ENCODE measurements around the gene SNURF.
"Not testable (repeated sequence)": the region's sequence is repeated elsewhere in the genome, so short reads cannot be mapped to it uniquely, and the experiment has no call there.

The SNURF gene, protein sequence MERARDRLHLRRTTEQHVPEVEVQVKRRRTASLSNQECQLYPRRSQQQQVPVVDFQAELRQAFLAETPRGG

DNA sequence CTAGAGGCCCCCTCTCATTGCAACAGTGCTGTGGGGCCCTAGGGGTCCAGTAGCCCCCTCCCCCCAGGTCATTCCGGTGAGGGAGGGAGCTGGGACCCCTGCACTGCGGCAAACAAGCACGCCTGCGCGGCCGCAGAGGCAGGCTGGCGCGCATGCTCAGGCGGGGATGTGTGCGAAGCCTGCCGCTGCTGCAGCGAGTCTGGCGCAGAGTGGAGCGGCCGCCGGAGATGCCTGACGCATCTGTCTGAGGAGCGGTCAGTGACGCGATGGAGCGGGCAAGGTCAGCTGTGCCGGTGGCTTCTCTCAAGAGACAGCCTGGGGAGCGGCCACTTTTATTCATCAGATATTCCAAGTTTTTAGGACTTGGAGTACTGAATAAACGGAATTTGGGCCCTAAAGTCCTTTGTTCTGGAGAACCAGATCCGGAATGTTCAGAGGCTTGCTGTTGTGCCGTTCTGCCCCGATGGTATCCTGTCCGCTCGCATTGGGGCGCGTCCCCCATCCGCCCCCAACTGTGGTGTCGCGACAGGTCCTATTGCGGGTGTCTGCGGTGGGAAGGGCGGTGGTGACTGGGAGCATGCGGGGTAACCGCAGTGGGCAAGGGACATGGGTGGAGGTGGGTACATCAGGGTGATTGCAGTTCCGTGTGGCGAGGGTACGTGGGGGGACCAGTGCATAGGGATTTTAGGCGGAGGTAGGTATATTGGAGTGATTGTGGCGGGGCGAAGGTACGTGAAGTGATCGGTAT lies at the start of gene SNURF, which contains the start of gene SNRPN:
Gene SNURF (plus strand): TSS at position 205 of the 748 bp plus-strand sequence. CDS start 62 bp downstream, at position 267.
Gene SNRPN (plus strand): TSS at position 205 of the 748 bp plus-strand sequence. CDS start 19,467 bp downstream, outside the sequence.
- TF ChIP-seq, protein P1, sequence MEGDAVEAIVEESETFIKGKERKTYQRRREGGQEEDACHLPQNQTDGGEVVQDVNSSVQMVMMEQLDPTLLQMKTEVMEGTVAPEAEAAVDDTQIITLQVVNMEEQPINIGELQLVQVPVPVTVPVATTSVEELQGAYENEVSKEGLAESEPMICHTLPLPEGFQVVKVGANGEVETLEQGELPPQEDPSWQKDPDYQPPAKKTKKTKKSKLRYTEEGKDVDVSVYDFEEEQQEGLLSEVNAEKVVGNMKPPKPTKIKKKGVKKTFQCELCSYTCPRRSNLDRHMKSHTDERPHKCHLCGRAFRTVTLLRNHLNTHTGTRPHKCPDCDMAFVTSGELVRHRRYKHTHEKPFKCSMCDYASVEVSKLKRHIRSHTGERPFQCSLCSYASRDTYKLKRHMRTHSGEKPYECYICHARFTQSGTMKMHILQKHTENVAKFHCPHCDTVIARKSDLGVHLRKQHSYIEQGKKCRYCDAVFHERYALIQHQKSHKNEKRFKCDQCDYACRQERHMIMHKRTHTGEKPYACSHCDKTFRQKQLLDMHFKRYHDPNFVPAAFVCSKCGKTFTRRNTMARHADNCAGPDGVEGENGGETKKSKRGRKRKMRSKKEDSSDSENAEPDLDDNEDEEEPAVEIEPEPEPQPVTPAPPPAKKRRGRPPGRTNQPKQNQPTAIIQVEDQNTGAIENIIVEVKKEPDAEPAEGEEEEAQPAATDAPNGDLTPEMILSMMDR (IDR thresholded peaks at IDR 0.05; ENCODE audit: insufficient read depth, low read length, poor library complexity, severe bottlenecking): no peak
- H3K36me3 ChIP-seq (ENCODE audit: control insufficient read depth, insufficient read depth, low read length): no peaks in the 10 kb centered on the region
- peak; percentile 75 for DNase-seq (ENCODE audit: extremely low read depth, insufficient read length)
- no peaks in the 10 kb centered on the region for H3K27me3 ChIP-seq (replicated peaks; ENCODE audit: control insufficient read depth, insufficient read depth, low read length)
- peak within 1 kb of the TSS; percentile 84 for H3K4me3 ChIP-seq (replicated peaks; ENCODE audit: low read depth, low read length)

DNA sequence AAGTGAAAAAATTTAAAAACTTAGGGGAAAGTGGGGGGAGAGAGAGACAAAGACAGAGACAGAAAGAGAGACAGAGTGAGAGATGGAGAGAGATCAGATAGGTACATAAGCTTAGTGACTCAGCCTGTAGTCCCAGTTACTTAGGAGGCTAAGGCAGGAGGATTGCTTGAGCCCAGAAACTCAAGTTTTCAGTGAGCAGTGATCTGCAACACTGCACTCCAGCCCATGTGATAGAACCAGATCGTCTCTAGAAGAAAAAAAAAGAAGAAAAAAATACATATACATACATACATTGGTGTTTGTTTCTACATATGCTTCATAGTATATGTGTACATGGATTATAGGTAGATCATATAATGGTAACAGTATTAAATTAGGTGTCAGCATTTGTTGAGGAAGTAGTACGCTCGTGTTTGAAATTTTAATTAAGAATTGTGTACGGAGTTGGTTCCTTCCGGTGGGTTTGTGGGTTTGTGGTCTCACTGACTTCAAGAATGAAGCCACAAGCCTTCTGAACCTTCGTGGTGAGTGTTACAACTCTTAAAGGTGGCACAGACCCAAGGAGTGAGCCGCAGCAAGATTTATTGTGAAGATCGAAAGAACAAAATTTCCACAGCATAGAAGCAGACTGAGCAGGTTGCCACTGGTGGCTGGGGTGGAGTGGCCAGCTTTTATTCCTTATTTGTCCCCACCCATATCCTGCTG lies 38.3 kb upstream of the SNURF start:
- no peak overlapping the region for H3K4me3 ChIP-seq (replicated peaks; ENCODE audit: low read depth, low read length)
- no peaks in the 10 kb centered on the region for H3K27me3 ChIP-seq (replicated peaks; ENCODE audit: control insufficient read depth, insufficient read depth, low read length)
- DNase-seq (ENCODE audit: extremely low read depth, insufficient read length): no peak
- H3K36me3 ChIP-seq (ENCODE audit: control insufficient read depth, insufficient read depth, low read length): no peaks in the 10 kb centered on the region
- TF ChIP-seq, protein P1 (IDR thresholded peaks at IDR 0.05; ENCODE audit: insufficient read depth, low read length, poor library complexity, severe bottlenecking): no peak

DNA sequence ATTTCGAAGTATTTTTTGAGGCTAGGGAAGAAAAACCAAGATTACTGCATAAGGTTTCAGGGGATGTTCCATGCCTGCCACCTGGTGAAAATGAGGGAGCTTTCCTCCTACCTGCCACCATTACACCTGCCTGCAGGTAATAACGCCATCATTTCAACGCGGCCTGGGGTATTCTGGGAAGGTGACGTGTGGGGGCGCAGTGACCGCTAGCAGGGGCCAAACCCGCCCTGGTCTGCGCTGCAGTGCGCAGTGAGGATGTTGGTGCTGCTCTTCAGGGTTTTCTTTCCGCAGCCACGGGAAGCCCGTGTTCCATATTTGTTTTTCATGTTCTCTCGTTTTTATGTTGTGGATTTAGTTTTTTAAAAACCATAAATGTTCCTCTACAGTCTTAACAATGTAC lies 37.4 kb upstream of the SNURF start:
- TF ChIP-seq, protein P1 (IDR thresholded peaks at IDR 0.05; ENCODE audit: insufficient read depth, low read length, poor library complexity, severe bottlenecking): no peak
- Histone ChIP-seq H3K36me3 (ENCODE audit: control insufficient read depth, insufficient read depth, low read length) (no peaks in the 10 kb centered on the region), H3K4me3 (replicated peaks; ENCODE audit: low read depth, low read length) (no peak overlapping the region), H3K27me3 (replicated peaks; ENCODE audit: control insufficient read depth, insufficient read depth, low read length) (no peaks in the 10 kb centered on the region)
- no peak for DNase-seq (ENCODE audit: extremely low read depth, insufficient read length)

DNA sequence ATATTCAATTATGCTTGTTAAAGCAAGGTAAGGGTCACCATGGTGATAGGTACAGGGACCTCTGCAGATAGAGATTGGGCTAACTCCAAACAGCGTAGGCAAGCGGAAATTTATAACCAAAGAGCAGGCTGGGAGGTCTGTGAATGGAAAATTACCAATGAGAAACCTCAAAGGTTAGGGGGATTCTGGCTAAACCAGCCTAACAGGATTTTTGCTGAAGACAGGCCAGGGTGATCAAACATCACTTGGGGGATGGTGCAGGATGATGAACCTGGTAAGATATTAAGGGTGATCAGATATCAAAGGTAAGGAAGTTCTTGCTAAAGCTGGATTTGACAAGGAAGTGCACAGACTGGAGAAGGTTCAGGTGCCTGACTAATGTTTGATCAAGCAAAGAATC lies 35.3 kb upstream of the SNURF start:
- Histone ChIP-seq H3K27me3 (replicated peaks; ENCODE audit: control insufficient read depth, insufficient read depth, low read length) (no peaks in the 10 kb centered on the region), H3K36me3 (ENCODE audit: control insufficient read depth, insufficient read depth, low read length) (no peaks in the 10 kb centered on the region), H3K4me3 (replicated peaks; ENCODE audit: low read depth, low read length) (no peak overlapping the region)
- TF ChIP-seq, protein P1 (IDR thresholded peaks at IDR 0.05; ENCODE audit: insufficient read depth, low read length, poor library complexity, severe bottlenecking): no peak
- DNase-seq (ENCODE audit: extremely low read depth, insufficient read length): no peak

DNA sequence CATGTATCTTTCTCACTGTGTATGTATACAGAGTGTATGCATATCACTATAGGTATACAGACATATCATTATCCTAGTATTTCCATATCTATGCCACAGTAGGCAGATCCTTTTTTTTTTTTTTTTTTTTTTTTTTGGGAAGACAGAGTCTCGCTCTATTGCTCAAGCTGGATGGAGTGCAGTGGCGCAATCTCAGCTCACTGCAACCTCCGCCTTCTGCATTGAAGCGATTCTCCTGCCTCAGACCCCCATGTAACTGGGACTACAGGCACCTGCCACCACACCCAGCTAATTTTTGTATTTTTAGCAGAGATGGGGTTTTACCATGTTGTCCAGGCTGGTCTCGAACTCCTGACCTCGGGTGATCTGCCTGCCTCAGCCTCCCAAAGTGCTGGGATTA lies 32.0 kb upstream of the SNURF start:
- H3K4me3 ChIP-seq (replicated peaks; ENCODE audit: low read depth, low read length); H3K27me3 ChIP-seq (replicated peaks; ENCODE audit: control insufficient read depth, insufficient read depth, low read length); H3K36me3 ChIP-seq (ENCODE audit: control insufficient read depth, insufficient read depth, low read length); DNase-seq (ENCODE audit: extremely low read depth, insufficient read length): not testable (repeated sequence)

DNA sequence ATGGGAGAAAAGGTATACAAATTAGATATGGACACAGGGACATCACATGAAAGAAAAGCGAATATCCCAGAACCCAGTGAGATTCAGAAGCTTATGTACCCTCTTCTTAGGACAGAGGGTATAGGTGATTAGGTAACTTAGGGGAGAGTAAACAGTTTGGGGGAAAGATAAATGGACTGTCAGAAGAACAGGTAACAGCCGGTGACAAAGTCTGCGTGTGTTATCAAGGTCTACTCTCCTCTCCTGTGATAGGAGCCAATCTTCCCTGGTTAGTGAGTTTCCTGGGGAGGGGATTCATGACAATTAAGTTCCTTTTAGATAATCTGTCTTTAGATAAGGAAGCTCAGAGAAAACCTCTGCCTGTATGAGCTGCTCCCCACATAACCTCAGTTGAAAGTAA lies 30.6 kb upstream of the SNURF start:
- TF ChIP-seq, protein P1 (IDR thresholded peaks at IDR 0.05; ENCODE audit: insufficient read depth, low read length, poor library complexity, severe bottlenecking): no peak
- no peak for DNase-seq (ENCODE audit: extremely low read depth, insufficient read length)
- Histone ChIP-seq H3K36me3 (ENCODE audit: control insufficient read depth, insufficient read depth, low read length) (no peaks in the 10 kb centered on the region), H3K4me3 (replicated peaks; ENCODE audit: low read depth, low read length) (no peak overlapping the region), H3K27me3 (replicated peaks; ENCODE audit: control insufficient read depth, insufficient read depth, low read length) (no peaks in the 10 kb centered on the region)

All from GM06990 (cell line).